Measurements from ENCODE around the gene SAG.
A peak's percentile ranks its signal among the peaks of the same experiment; 100 is the strongest.

SAG gene

GRCh38 chr2:233349005-233349998 lies 41.7 kb downstream of the SAG start:
- peaks cover 19% of the 10 kb centered on the region for H3K4me1 ChIP-seq (ENCODE audit: insufficient read depth, low read length)
- H3K4me3 ChIP-seq (ENCODE audit: low read depth in 1 of 2, low read length in 2 of 2): no peak overlapping the region

GRCh38 chr2:233350708-233351107 lies 43.1 kb downstream of the SAG start:
- no peak overlapping the region for H3K9ac ChIP-seq (ENCODE audit: low read length)
- peaks cover 25% of the 10 kb centered on the region for H3K4me1 ChIP-seq (ENCODE audit: insufficient read depth, low read length)
- no peaks in the 10 kb centered on the region for H3K27me3 ChIP-seq (ENCODE audit: control insufficient read depth in 1 of 2, insufficient read depth in 2 of 2, low read length in 2 of 2)
- no peak overlapping the region for H3K4me3 ChIP-seq (ENCODE audit: low read depth in 1 of 2, low read length in 2 of 2)
- no peak overlapping the region for H3K27ac ChIP-seq (ENCODE audit: low read depth, low read length)
- no peaks in the 10 kb centered on the region for H3K9me3 ChIP-seq (ENCODE audit: low read length)
- H3K36me3 ChIP-seq (ENCODE audit: insufficient read depth, low read length): no peaks in the 10 kb centered on the region

More at GRCh38 chr2:233349005-233349998, 41.7 kb downstream of the SAG start:
- Histone ChIP-seq H3K27ac (ENCODE audit: low read depth, low read length) (no peak overlapping the region), H3K9me3 (ENCODE audit: low read length) (no peaks in the 10 kb centered on the region), H3K36me3 (ENCODE audit: insufficient read depth, low read length) (no peaks in the 10 kb centered on the region), H3K27me3 (ENCODE audit: control insufficient read depth in 1 of 2, insufficient read depth in 2 of 2, low read length in 2 of 2) (no peaks in the 10 kb centered on the region), H3K9ac (ENCODE audit: low read length) (no peak overlapping the region)

DNA sequence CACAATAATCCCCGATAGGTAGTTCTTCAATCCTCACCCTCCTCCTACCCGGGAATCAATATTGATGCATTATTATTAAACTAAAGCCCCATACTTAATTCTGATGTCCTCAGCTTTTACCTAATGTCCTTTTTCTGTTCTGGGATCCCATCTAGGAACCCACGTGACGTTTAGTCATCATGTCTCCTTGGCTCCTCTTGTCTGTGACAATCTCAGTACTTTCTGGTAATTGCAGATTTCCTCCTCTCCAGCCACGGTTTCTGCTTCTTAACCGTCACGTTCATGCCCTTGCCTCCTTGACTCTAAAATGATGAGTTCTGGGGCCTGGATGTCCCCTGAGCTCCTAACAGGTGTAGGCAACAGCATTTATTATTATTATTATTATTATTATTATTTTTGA lies 43.8 kb downstream of the SAG start:
- no peaks in the 10 kb centered on the region for H3K9me3 ChIP-seq (ENCODE audit: low read length)
- H3K4me1 ChIP-seq (ENCODE audit: insufficient read depth, low read length): peaks cover 32% of the 10 kb centered on the region
- H3K36me3 ChIP-seq (ENCODE audit: insufficient read depth, low read length): no peaks in the 10 kb centered on the region
- H3K27ac ChIP-seq (ENCODE audit: low read depth, low read length): no peak overlapping the region
- H3K4me3 ChIP-seq (ENCODE audit: low read depth in 1 of 2, low read length in 2 of 2): no peak overlapping the region
- H3K27me3 ChIP-seq (ENCODE audit: control insufficient read depth in 1 of 2, insufficient read depth in 2 of 2, low read length in 2 of 2): no peaks in the 10 kb centered on the region
- H3K9ac ChIP-seq (ENCODE audit: low read length): no peak overlapping the region

- H3K9ac ChIP-seq (ENCODE audit: low read length): no peak overlapping the region
- no peak overlapping the region for H3K4me3 ChIP-seq (ENCODE audit: low read depth in 1 of 2, low read length in 2 of 2)
- peaks cover 36% of the 10 kb centered on the region for H3K4me1 ChIP-seq (ENCODE audit: insufficient read depth, low read length)
- no peaks in the 10 kb centered on the region for H3K27me3 ChIP-seq (ENCODE audit: control insufficient read depth in 1 of 2, insufficient read depth in 2 of 2, low read length in 2 of 2)
- no peaks in the 10 kb centered on the region for H3K9me3 ChIP-seq (ENCODE audit: low read length)
- H3K36me3 ChIP-seq (ENCODE audit: insufficient read depth, low read length): no peaks in the 10 kb centered on the region
- no peak overlapping the region for H3K27ac ChIP-seq (ENCODE audit: low read depth, low read length)
Observed at GRCh38 chr2:233352141-233352842, 44.7 kb downstream of the SAG start.

DNA sequence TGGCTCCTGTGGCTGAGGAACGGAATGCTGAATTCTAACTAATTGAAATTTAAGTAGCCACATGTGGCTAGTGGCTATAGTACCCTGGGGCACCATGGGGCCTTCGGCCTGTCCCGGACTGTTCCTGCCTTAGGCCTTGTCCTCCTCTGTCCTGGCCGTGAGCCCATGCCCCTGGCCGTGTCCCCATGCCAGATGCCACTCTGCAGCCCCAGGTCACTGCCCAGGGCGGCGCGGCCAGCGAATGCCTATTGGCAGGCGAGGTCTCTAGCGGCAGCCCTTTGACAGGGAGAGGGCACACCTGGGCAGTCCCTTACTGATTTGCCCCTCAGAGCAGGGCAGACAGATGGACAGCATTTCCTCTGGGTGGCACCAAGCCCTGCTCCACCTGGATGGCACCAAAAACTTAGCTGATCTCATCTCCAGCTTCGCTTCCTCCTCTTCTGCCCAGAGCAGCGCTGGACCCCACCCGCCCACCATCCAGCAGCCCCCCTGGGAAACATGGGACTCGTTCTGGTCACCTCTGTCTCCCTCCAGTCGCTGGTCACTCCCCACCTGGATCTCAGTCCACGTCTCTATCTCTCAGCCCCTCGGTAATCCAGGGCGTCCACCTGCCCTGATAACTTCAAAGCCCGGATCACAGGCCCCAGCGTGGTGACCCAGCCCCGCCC lies 45.6 kb downstream of the SAG start:
- peak overlapping the region; percentile 26 for H3K9ac ChIP-seq (ENCODE audit: low read length)
- H3K27me3 ChIP-seq (ENCODE audit: control insufficient read depth in 1 of 2, insufficient read depth in 2 of 2, low read length in 2 of 2): no peaks in the 10 kb centered on the region
- no peaks in the 10 kb centered on the region for H3K36me3 ChIP-seq (ENCODE audit: insufficient read depth, low read length)
- H3K9me3 ChIP-seq (ENCODE audit: low read length): no peaks in the 10 kb centered on the region
- H3K27ac ChIP-seq (ENCODE audit: low read depth, low read length): no peak overlapping the region
- peaks cover 43% of the 10 kb centered on the region for H3K4me1 ChIP-seq (ENCODE audit: insufficient read depth, low read length)
- peak overlapping the region; percentile 28 to 66 for H3K4me3 ChIP-seq (ENCODE audit: low read depth in 1 of 2, low read length in 2 of 2)

DNA sequence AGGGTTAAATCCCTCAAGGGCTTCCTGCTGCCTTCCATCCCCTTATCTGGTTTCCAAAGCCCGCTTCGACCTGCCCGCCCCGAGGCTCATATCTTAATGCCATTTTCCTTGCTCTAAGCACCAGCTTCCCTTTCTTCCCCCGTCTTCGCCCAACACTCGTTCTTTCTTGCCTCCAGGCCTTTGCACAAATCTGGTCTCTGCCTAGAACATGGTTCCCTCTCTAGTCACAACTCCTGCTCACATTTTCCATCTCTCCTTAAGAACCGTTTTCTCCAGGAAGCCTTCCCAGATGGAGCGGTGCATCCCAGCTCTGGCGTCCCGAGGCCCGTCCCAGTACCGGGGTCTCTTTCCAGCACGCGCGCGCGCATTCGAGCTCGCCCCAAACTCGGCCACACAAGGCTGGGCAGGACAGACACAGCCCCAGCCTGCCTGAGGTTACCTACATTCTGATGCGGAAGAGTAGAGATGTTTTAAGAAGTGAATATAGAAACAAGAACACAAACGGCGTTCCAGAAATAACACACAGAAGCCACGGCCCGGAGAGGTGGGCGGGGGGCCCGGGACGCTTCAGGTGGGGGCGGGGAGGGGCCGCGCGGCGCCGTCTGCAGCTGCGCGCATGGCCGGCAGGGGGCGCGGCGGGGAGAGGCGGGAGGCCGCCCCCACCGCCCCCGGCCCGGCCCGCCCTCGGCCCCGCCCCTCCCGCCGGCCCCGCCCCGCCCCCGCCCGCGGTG lies 46.3 kb downstream of the SAG start, which contains the start of gene DGKD:
TSS of gene DGKD (plus strand) at position 726 of the 731 bp plus-strand sequence. CDS start 25 bp downstream, outside the sequence.
- peak within 1 kb of the TSS; percentile 63 to 72 for H3K4me3 ChIP-seq (ENCODE audit: low read depth in 1 of 2, low read length in 2 of 2)
- no peaks in the 10 kb centered on the region for H3K36me3 ChIP-seq (ENCODE audit: insufficient read depth, low read length)
- peak within 1 kb of the TSS; percentile 26 for H3K9ac ChIP-seq (ENCODE audit: low read length)
- peak within 1 kb of the TSS; percentile 45 for H3K27ac ChIP-seq (ENCODE audit: low read depth, low read length)
- peaks cover 48% of the 10 kb centered on the region for H3K4me1 ChIP-seq (ENCODE audit: insufficient read depth, low read length)
- H3K9me3 ChIP-seq (ENCODE audit: low read length): no peaks in the 10 kb centered on the region
- H3K27me3 ChIP-seq (ENCODE audit: control insufficient read depth in 1 of 2, insufficient read depth in 2 of 2, low read length in 2 of 2): no peaks in the 10 kb centered on the region

DNA sequence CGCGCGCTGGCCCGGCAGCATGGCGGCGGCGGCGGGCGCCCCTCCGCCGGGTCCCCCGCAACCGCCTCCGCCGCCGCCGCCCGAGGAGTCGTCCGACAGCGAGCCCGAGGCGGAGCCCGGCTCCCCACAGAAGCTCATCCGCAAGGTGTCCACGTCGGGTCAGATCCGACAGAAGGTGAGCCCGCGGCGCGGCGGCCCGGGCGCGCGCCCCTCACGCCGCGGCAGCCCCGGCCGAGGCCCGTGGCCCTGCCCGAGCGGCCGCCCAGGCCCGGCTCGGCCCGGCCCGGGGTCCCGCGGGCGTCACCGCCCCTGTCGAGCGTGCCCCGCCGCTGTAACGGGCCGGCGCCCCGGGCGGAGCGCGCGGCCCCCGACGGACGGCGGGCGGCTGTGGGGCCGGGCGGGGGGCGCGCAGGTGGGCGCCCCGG lies 46.9 kb downstream of the SAG start:
- Histone ChIP-seq H3K9ac (ENCODE audit: low read length) (no peak overlapping the region), H3K27me3 (ENCODE audit: control insufficient read depth in 1 of 2, insufficient read depth in 2 of 2, low read length in 2 of 2) (no peaks in the 10 kb centered on the region), H3K27ac (ENCODE audit: low read depth, low read length) (no peak overlapping the region), H3K36me3 (ENCODE audit: insufficient read depth, low read length) (no peaks in the 10 kb centered on the region), H3K4me1 (ENCODE audit: insufficient read depth, low read length) (peaks cover 43% of the 10 kb centered on the region), H3K9me3 (ENCODE audit: low read length) (no peaks in the 10 kb centered on the region), H3K4me3 (ENCODE audit: low read depth in 1 of 2, low read length in 2 of 2) (peak overlapping the region in 1 of 2 donors; percentile 63)

DNA sequence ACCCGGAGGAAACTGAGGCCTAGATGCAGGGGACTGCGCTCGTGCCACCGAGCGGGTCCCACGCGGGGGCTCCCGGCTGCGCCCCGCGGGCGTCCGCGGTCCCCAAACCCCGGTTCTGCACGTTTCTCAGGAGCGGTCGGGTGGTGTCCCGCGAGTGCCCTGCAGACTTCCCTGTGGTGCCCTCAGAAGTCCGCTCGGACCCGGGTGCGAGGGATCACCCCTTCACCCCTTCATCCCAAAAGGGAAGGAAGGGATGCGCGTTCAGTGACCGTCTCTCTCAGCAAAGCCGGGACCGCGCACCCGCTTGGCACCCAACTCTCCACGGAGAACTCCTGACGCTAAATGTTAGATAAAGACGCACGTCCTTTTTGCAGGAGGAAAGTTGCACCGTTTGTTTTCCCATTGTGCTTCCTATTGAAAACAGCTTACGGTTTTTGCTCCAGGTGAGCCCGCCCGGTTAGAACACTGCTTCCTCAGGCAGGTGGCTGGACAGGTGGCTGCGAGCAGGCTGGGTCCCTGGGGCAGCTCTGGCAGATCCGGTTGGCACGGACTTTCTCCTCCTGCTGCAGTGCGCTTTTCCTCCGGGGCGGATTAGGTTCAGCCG lies 47.5 kb downstream of the SAG start:
- Histone ChIP-seq H3K4me3 (ENCODE audit: low read depth in 1 of 2, low read length in 2 of 2) (peak overlapping the region; percentile 63 to 72), H3K27ac (ENCODE audit: low read depth, low read length) (peak overlapping the region; percentile 6), H3K9me3 (ENCODE audit: low read length) (no peaks in the 10 kb centered on the region), H3K36me3 (ENCODE audit: insufficient read depth, low read length) (no peaks in the 10 kb centered on the region), H3K9ac (ENCODE audit: low read length) (peak overlapping the region; percentile 11), H3K27me3 (ENCODE audit: control insufficient read depth in 1 of 2, insufficient read depth in 2 of 2, low read length in 2 of 2) (no peaks in the 10 kb centered on the region), H3K4me1 (ENCODE audit: insufficient read depth, low read length) (peaks cover 40% of the 10 kb centered on the region)

DNA sequence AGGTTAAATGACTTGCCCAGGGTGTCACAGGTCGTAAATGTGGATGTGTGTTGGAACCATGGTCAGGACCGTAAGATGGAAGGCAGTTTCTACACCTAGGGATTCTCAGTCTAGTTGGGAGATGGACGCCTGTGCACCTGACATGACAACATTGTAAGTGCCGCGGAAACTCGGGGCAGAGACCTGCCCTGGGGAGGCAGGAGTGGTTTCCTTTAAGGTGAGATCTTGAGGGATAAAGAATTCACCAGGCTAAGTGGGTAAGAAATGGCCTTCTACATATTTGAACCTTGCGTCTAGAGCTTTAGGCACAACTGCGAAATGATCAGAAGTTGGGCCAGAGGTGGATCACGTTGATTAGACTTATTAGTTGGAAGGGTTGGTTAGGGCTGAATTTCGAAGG lies 48.3 kb downstream of the SAG start:
- Histone ChIP-seq H3K36me3 (ENCODE audit: insufficient read depth, low read length) (no peaks in the 10 kb centered on the region), H3K9me3 (ENCODE audit: low read length) (no peaks in the 10 kb centered on the region), H3K27ac (ENCODE audit: low read depth, low read length) (peak overlapping the region; percentile 35), H3K9ac (ENCODE audit: low read length) (no peak overlapping the region), H3K4me1 (ENCODE audit: insufficient read depth, low read length) (peaks cover 47% of the 10 kb centered on the region), H3K4me3 (ENCODE audit: low read depth in 1 of 2, low read length in 2 of 2) (peak overlapping the region in 1 of 2 donors; percentile 72), H3K27me3 (ENCODE audit: control insufficient read depth in 1 of 2, insufficient read depth in 2 of 2, low read length in 2 of 2) (no peaks in the 10 kb centered on the region)

DNA sequence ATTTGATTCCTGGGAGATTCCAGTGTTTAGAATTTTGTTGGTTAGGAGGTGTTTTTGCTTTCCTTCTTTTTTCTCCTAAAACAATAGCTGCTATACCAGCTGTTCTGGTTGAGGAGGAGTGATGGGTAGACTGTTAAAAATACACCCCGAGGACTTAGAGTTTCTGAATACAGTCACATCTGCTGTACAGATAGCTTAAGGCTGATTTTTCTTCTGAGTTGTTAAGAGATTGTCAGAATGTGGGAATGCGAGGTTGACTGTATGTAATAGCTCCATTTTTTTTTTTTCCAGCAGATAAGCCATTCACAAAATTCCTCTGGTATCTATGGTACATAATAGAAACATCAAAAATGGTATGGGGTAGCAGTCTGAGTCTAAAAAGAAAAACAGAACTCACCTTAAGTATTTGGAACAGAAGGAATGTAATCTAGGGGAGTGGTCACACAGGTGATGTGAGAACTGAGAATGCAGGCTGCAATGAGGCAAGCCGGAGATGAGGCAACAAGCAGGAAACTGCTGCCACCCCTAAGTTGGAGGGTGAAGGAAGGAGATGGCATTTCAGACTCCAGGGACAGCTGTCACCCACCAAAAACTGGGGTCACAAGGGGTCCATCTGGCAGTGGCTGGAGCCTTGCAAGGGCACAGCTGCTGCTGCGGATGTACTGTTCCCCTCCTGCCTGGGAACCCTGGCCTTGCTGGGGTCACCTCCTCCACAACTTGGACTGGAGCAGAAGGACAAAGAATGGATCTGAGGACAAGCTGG lies 49.1 kb downstream of the SAG start:
- H3K4me1 ChIP-seq (ENCODE audit: insufficient read depth, low read length): peaks cover 55% of the 10 kb centered on the region

More for the DNA sequence above, 49.1 kb downstream of the SAG start:
- Histone ChIP-seq H3K9ac (ENCODE audit: low read length) (no peak overlapping the region), H3K36me3 (ENCODE audit: insufficient read depth, low read length) (no peaks in the 10 kb centered on the region), H3K4me3 (ENCODE audit: low read depth in 1 of 2, low read length in 2 of 2) (no peak overlapping the region), H3K27ac (ENCODE audit: low read depth, low read length) (peak overlapping the region; percentile 35), H3K9me3 (ENCODE audit: low read length) (no peaks in the 10 kb centered on the region), H3K27me3 (ENCODE audit: control insufficient read depth in 1 of 2, insufficient read depth in 2 of 2, low read length in 2 of 2) (no peaks in the 10 kb centered on the region)
